AG04449 (cell line): ENCODE data around the gene AFM.

ENCODE experiments used
- CTCF ChIA-PET: fragments of 350-600 bp; formaldehyde crosslinking; extraction: SDS; loops from one replicate; lab custom pipeline; 2021; ENCODE audit warnings: antibody characterized with exemption; lab: Yijun Ruan, JAX
- POLR2A ChIA-PET: fragments of 400-600, 350-600 bp; formaldehyde crosslinking; extraction: SDS; loops from one replicate; lab custom pipeline; 2020; ENCODE audit warnings: antibody characterized with exemption, inconsistent platforms; lab: Yijun Ruan, JAX
- DNase-seq: peaks from one replicate; pipeline ENCODE4 v3.0.0-alpha.2; 2010; ENCODE audit warnings: low read depth, low spot score
- H3K4me3 ChIP-seq: 2 replicates; pipeline ENCODE4 v1.5.1; 2011; ENCODE audit warnings: low read depth, mild to moderate bottlenecking, control low read depth, low read length
- TF ChIP-seq, protein P1 (sequence below): IDR thresholded peaks from one replicate; pipeline ENCODE4 v1.5.1; 2011; ENCODE audit warnings: mild to moderate bottlenecking, moderate library complexity, low read length, control low read depth, inconsistent platforms; ENCODE audit not compliant: insufficient read depth; ENCODE audit errors: missing control alignments

The AFM gene

DNA sequence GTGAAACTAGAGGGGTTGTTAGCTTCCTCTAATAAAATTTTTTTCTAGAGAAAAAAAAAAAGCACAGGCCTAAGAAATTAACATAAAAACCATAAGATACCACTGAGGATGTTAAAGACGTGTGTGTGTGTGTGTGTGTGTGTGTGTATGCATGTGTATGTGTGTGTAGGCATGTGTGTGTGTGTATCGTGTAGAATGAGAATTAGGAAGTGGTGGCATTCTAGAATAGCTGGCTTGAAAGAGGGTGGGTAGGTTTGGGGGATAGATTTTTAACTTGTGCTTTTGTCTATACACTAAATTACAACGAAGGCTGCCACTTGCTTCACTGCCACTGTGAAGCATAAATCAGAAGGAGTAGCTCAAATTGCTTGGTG is 22.5 kb upstream of the AFM start:
- no peak overlapping the region for H3K4me3 ChIP-seq
- DNase-seq: no peak
- CTCF ChIA-PET: interaction anchor here (0.8 kb wide), 1 partner anchor 13 kb away, joined by 3 read pairs; no protein-coding TSS in a partner anchor
- POLR2A ChIA-PET: no interaction called here
- TF ChIP-seq, protein P1, sequence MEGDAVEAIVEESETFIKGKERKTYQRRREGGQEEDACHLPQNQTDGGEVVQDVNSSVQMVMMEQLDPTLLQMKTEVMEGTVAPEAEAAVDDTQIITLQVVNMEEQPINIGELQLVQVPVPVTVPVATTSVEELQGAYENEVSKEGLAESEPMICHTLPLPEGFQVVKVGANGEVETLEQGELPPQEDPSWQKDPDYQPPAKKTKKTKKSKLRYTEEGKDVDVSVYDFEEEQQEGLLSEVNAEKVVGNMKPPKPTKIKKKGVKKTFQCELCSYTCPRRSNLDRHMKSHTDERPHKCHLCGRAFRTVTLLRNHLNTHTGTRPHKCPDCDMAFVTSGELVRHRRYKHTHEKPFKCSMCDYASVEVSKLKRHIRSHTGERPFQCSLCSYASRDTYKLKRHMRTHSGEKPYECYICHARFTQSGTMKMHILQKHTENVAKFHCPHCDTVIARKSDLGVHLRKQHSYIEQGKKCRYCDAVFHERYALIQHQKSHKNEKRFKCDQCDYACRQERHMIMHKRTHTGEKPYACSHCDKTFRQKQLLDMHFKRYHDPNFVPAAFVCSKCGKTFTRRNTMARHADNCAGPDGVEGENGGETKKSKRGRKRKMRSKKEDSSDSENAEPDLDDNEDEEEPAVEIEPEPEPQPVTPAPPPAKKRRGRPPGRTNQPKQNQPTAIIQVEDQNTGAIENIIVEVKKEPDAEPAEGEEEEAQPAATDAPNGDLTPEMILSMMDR: no peak

DNA sequence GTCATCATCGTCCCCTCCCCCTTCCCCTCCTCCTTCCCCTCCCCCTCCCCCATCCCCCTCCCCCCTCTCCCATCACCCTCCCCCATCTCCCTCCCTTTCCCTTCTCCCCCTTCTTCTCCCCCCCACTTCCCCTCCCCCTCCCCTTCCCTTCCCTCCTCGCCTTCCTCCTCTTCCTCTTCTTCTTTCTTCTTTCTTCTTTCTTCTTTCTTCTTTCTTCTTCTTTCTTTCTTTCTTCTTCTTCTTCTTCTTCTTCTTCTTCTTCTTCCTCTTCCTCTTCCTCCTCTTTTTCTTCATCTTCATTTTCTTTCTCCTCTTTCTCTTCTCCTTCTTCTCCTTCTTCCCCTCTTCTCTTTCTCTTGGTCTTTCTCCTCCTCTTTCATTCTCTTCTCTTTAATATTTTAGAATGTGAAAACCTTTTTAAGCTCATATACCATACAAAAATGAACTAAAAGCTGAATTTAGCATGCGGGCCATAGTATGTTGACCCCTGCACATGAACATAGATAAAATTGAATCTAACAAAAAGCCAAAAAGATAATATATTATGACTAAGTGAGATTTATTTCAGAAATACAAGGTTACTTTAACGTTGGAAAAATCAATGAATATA is 20.5 kb upstream of the AFM start:
- TF ChIP-seq, protein P1: no peak

DNA sequence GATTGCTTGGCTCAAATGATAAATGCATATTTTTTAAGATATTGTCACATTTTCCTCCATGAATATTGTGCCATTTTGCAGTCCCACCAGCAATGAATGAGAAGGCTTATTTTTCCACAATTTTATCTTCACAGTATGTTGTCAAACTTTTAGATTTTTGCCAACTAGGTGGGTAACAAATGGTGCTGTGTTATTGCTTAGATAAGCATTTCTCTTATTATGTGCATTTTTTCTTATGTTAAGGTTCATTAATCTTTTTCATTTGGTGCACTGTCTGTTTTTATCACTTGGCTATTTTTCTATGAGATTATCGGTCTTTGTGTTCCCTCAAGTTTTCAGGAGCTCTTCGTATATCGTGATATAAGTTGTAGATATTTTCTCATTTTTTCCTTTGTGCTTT is 13.4 kb upstream of the AFM start:
- no peak overlapping the region for H3K4me3 ChIP-seq
- TF ChIP-seq, protein P1: no peak
- ChIA-PET CTCF (interaction anchor here (2.3 kb wide), 1 partner anchor 22 kb away, joined by 6 read pairs; no protein-coding TSS in a partner anchor), POLR2A (no interaction called here)
- no peak for DNase-seq

More for the DNA sequence above, 20.5 kb upstream of the AFM start:
- ChIA-PET POLR2A (no interaction called here), CTCF (interaction anchor here (1.0 kb wide), 1 partner anchor 15 kb away, joined by 4 read pairs; no protein-coding TSS in a partner anchor)
- DNase-seq: no peak
- no peak overlapping the region for H3K4me3 ChIP-seq

DNA sequence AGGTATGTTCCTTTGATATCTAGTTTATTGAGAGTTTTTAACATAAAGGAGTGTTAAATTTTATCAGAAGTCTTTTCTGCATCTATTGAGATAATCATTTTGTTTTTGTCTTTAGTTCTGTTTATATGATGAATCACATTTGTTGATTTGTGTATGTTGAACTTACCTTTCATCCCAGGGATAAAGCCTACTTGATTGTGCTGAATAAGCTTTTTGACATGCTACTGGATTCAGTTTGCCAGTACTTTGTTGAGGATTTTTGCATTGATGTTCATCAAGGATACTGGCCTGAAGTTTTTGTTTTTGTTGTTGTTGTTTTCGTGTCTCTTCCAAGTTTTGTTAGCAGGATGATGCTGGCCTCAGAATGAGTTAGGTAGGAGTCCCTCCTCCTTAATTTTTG is 10.8 kb upstream of the AFM start:
- CTCF ChIA-PET: interaction anchor here (0.7 kb wide), 1 partner anchor 25 kb away, joined by 3 read pairs; no protein-coding TSS in a partner anchor
- no peak for DNase-seq
- TF ChIP-seq, protein P1: no peak
- H3K4me3 ChIP-seq: no peak overlapping the region
- POLR2A ChIA-PET: no interaction called here

DNA sequence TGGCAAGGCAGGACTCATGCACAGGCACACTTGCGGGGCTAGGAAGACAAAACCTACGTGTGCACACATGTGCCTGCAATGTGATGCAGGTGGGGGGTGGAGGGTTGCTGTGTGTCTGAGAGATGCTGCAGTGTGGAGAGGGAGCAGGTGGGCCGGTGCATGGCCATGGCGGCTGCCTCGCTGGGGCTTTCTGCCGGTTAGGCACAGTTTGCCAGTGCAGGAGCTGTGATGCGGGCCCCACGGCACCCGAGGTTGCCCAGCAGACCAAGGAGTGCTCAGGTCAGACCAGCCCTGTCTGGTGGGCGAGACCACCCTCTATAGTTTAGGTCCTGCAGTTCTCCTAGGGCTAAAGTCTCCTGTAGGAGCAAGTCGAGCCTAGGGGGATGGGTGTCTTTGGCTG is 4.4 kb upstream of the AFM start:
- no peak overlapping the region for H3K4me3 ChIP-seq
- DNase-seq: no peak
- TF ChIP-seq, protein P1: no peak
- ChIA-PET POLR2A (no interaction called here), CTCF (interaction anchor here (2.3 kb wide), 1 partner anchor 31 kb away, joined by 8 read pairs; no protein-coding TSS in a partner anchor)

DNA sequence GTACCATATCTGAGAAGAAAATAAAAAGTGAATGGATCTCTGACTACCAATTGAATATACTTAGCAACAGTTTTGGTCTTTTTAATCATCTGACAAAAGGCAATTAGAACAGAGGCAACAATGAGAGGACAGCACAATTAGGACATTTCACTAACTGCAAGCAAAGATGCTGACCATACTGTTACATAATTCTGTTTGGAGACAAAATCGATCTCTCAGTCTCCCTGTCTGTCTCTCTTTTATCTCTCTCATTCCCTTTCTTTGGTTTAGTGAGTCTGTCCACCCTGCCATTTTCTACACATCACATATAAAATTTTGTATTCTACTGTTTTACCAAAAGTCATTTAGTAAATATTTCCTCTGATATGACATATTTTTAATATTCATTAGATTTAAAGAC is 2.2 kb upstream of the AFM start:
- TF ChIP-seq, protein P1: no peak
- H3K4me3 ChIP-seq: no peak overlapping the region
- DNase-seq: no peak
- ChIA-PET POLR2A (no interaction called here), CTCF (interaction anchor here (2.3 kb wide), 1 partner anchor 33 kb away, joined by 8 read pairs; no protein-coding TSS in a partner anchor)
